HG03108 (cell line): ENCODE measurements around the gene MAD1L1.

Experiments used
- ATAC-seq: cut with Tn5 transposase; IDR thresholded peaks from one replicate; pipeline ENCODE4 v1.9.1; 2021; ENCODE audit warnings: moderate library complexity; ENCODE audit not compliant: unreplicated experiment

The MAD1L1 gene

GRCh38 chr7:2051707-2052656, 180.8 kb downstream of the MAD1L1 start:
- no peak for ATAC-seq

- ATAC-seq: no peak
Observed at GRCh38 chr7:2050511-2050866, 182.3 kb downstream of the MAD1L1 start.

GRCh38 chr7:2049782-2050510, 182.8 kb downstream of the MAD1L1 start:
- no peak for ATAC-seq

- no peak for ATAC-seq
Observed at GRCh38 chr7:2049111-2049781, 183.5 kb downstream of the MAD1L1 start.

DNA sequence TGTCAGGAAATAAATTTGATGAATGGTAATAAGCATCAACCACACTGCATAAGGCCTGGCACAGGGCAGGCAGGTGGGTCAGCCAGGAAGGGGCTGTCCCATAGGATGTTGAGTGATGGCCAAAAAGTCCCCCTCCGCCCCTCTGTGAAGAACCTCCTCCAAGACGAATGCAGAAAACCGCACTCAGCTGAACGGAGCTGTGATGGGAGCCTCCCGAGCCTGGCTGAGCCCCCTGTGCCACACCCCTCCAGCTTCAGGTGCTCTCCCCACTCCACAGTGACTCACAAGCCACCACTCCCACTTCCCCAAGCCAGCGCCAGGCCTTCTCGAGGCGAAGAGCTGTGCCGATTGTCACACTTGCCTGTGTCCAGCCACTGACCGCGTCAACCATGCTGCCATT, 184.2 kb downstream of the MAD1L1 start:
- no peak for ATAC-seq

GRCh38 chr7:2048006-2048405, 184.7 kb downstream of the MAD1L1 start:
- ATAC-seq: no peak

- no peak for ATAC-seq
Observed at GRCh38 chr7:2046581-2047565, 185.9 kb downstream of the MAD1L1 start.

GRCh38 chr7:2045559-2046405, 187.0 kb downstream of the MAD1L1 start:
- no peak for ATAC-seq

DNA sequence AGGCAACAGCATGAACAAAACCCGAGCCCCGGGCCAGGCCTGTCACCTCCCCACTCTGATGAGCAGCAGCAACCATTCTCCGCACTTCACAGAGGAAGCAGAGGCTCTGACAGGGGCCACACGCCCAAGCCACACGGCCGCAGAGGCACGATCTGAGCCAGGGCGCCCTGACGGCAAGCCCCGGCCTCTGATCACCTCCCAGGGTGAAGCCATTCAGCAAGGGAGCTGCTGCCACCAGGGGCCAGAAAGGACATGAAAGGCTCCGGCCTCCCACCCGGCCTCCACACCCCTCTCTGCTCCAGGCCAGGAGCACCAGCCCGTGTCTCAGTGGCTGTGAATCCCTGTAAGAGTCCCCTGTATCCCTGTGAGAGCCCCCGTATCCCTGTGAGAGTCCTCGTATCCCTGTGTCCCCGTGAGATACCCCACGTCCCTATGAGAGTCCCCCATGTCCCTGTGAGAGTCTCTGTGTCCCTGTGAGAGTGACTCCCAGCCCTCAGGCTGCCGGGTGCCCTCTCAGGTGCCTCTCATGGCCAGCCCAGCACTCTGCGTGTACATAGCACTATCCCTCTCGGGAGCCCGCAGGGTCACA, 187.8 kb downstream of the MAD1L1 start:
- no peak for ATAC-seq

- no peak for ATAC-seq
Observed at GRCh38 chr7:2044311-2044882, 188.3 kb downstream of the MAD1L1 start.

DNA sequence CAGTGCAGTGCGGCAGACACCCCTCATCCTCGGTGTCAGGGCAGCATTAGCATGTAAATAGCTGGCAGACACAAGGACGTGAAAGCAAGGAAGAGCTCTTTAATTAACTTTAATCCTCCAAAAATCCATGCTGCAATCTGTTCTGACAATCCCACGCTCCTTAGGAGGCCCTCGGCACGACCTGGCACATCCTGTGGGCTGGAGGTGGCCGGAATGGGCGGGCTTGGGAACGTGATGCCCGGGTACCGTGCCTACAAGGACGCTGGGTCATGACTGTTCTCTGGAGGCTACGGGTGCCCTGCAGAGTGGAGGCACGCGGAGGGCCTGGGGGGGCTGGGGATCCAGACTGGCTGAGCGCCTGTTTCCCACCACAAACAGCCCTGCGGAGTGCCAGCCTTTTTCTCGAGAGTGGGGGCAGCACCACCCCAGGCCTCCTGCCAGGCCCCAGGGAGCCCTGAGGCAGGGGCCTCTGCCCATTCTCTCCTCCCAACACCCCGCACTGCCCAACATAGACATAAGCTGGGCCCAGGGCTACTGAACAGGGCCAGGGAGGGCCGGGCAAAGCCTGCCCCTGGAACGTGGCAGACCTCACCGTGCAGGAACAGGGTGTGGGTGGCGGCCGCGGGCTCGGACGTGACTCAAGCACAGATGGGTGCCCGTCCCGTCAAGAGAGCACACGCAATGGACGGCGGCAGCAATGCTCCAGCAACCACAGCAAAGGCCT, 189.3 kb downstream of the MAD1L1 start:
- no peak for ATAC-seq

- no peak for ATAC-seq
Observed at GRCh38 chr7:2042650-2043049, 190.1 kb downstream of the MAD1L1 start.

- no peak for ATAC-seq
Observed at GRCh38 chr7:2041496-2042367, 191.0 kb downstream of the MAD1L1 start.

DNA sequence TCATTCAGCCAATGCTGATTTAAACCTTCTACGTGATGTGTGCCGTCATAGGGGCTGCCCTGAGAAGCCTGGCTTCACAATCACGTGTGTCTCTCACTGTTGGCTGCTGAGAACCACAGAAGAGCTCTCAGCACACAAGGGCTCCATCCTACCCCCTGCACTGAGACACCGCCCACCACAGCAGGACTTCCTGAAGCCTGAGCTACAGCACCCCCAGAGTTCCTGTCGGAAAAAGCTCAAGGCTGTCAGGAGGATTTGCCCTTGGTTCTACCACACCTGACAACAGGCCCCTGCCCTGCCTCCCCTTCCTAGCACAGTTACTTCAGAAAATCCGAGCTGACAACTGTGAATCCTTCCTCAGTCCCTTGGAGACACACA, 191.9 kb downstream of the MAD1L1 start:
- ATAC-seq: no peak

DNA sequence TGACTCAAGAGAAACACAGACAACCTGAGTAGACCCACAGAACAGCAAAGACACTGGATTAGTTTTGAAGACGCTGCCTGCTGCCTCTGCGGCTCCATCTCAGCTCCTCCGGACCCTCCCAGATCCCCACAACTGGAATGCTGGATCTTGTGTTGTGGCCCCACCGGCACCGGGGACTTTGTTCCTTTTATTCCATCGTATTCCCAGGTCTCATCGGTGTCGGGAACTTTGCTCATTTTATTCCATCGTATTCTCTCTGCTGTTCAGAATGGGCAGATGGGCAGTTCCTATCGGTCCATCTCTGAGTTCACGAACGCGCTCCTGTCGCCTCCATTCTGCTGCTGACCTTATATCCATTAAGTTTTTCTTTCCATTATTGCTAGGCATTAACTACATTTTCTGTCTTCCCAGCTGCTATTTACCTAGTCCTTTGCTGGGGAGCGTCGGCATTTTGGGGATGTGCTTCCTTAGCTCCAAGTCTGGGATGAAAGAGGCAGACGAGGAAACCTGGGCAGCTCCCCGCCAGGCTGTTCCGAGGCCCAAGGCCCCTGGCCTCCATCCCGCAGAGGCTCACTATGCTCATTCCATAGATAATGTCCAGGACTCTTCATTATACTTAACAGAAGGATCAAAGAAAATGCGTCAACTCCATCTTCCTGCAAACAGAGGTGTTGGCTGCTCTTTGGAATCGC, 192.4 kb downstream of the MAD1L1 start:
- no peak for ATAC-seq

DNA sequence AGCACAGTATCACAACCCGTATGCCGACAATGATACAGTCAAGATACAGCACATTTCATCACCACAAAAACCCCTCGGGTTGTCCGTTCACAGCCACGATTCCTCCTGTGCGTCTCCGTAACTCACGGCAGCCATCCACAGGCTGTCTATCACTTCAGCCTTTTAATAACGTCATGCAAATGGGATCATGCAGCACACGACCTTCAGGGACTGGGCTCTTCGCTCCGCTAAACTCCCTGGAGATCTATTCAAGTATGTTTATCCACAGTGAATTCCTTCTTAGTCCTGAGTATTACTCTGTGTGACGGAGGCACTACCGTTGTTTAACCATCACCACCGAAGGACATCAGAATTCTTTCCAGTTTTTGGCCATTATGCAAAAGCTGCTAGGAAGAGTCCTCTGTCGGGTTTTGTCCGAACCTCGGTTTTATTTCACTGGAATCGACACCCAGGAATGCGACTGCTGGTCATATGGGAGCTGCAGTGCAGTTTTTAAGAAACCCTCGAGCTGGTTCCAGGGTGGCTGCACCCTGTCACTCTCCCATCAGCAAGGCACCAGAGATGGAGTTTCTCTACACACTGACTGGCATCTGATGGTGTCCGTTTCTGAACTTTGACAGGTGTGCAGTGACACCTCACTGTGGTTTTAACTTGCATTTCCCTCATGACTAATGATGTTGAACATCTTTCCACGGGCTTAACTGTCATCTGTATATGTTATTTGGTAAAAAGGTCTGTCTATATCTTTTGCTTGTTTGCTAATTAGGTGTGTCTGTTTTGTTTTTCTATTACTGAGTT, 193.6 kb downstream of the MAD1L1 start:
- no peak for ATAC-seq
